C4-2B (cell line): Measurements from ENCODE around the gene FOXI3.

Experiments used
- H3K27ac ChIP-seq: fragments of 450-650 bp; 2 replicates; pipeline ENCODE4 v1.5.1; 2017
- CTCF ChIP-seq: fragments of 450-650 bp; conservative IDR thresholded peaks from 2 replicates; pipeline ENCODE4 v1.5.1; 2017; ENCODE audit warnings: mild to moderate bottlenecking
- ZFX ChIP-seq: fragments of 450-650 bp; IDR thresholded peaks from 2 replicates; pipeline ENCODE4 v1.6.1; 2017

FOXI3 gene

GRCh38 chr2:88452565-88452905 is at the start of gene FOXI3:
FOXI3 (minus strand) TSS chr2:88452693; CDS start chr2:88452535, 158 bp downstream.
- H3K27ac ChIP-seq: no peak within 1 kb of the TSS
- TF ChIP-seq CTCF (no peak), ZFX (no peak)

- TF ChIP-seq CTCF: no peak
- no peak for TF ChIP-seq ZFX
- H3K27ac ChIP-seq: no peak overlapping the region
Measured at GRCh38 chr2:88500691-88501090, 48.2 kb upstream of the FOXI3 start.

GRCh38 chr2:88499204-88499603 is 46.7 kb upstream of the FOXI3 start:
- no peak overlapping the region for H3K27ac ChIP-seq
- TF ChIP-seq CTCF (no peak), ZFX (no peak)

GRCh38 chr2:88493481-88493880 is 41.0 kb upstream of the FOXI3 start:
- H3K27ac ChIP-seq: no peak overlapping the region
- no peak for TF ChIP-seq ZFX
- TF ChIP-seq CTCF: no peak

GRCh38 chr2:88492002-88492401 is 39.5 kb upstream of the FOXI3 start:
- H3K27ac ChIP-seq: no peak overlapping the region
- TF ChIP-seq ZFX (no peak), CTCF (no peak)

GRCh38 chr2:88489181-88489580 is 36.7 kb upstream of the FOXI3 start:
- TF ChIP-seq CTCF: no peak; the same call in none of the 2 replicates
- TF ChIP-seq ZFX: no peak
- H3K27ac ChIP-seq: no peak overlapping the region

- no peak overlapping the region for H3K27ac ChIP-seq
- TF ChIP-seq ZFX (no peak), CTCF (no peak)
Measured at GRCh38 chr2:88483200-88483599, 30.7 kb upstream of the FOXI3 start.
